ENCODE results near the gene ANK3.

Gene ANK3

GRCh38 chr10:60271319-60272040 is 118.2 kb downstream of the ANK3 start:
- no peak for DNase-seq

- no peak for DNase-seq
Measured at GRCh38 chr10:60270426-60270825, 119.2 kb downstream of the ANK3 start.

- no peak for DNase-seq
Measured at GRCh38 chr10:60267802-60268201, 121.9 kb downstream of the ANK3 start.

GRCh38 chr10:60266513-60266912 is 123.2 kb downstream of the ANK3 start:
- DNase-seq: no peak

GRCh38 chr10:60262647-60263126 is 127.0 kb downstream of the ANK3 start:
- DNase-seq: no peak

GRCh38 chr10:60260321-60260720 is 129.4 kb downstream of the ANK3 start:
- DNase-seq: no peak

- DNase-seq: no peak
Measured at GRCh38 chr10:60258429-60258797, 131.3 kb downstream of the ANK3 start.

- no peak for DNase-seq
Measured at GRCh38 chr10:60257767-60258428, 131.8 kb downstream of the ANK3 start.

GRCh38 chr10:60254776-60255175 is 134.9 kb downstream of the ANK3 start:
- no peak for DNase-seq

- DNase-seq: no peak
Measured at GRCh38 chr10:60253484-60253883, 136.2 kb downstream of the ANK3 start.

- no peak for DNase-seq
Measured at GRCh38 chr10:60252688-60253087, 137.0 kb downstream of the ANK3 start.

GRCh38 chr10:60246382-60246781 is 143.3 kb downstream of the ANK3 start:
- DNase-seq: no peak

- DNase-seq: no peak
Measured at GRCh38 chr10:60239228-60239627, 150.4 kb downstream of the ANK3 start.

- no peak for DNase-seq
Measured at GRCh38 chr10:60238759-60239100, 150.9 kb downstream of the ANK3 start.

- DNase-seq: no peak
Measured at GRCh38 chr10:60237977-60238758, 151.5 kb downstream of the ANK3 start.

GRCh38 chr10:60236869-60237524 is 152.7 kb downstream of the ANK3 start:
- DNase-seq: no peak

- no peak for DNase-seq
Measured at GRCh38 chr10:60235001-60235400, 154.7 kb downstream of the ANK3 start.

GRCh38 chr10:60234551-60234950 is 155.1 kb downstream of the ANK3 start:
- DNase-seq: no peak

GRCh38 chr10:60230892-60231291 is 158.8 kb downstream of the ANK3 start:
- DNase-seq: no peak

GRCh38 chr10:60224066-60224705 is 165.5 kb downstream of the ANK3 start:
- no peak for DNase-seq

GRCh38 chr10:60222047-60222446 is 167.6 kb downstream of the ANK3 start:
- DNase-seq: no peak

GRCh38 chr10:60212195-60212594 is 177.5 kb downstream of the ANK3 start:
- DNase-seq: no peak
